Psoas muscle (tissue), 8 donors: ENCODE results near the gene GPC6. TPM values are rescaled to one million over a fixed set of nuclear protein-coding genes. Genes with fewer than 3 reads are reported as not detected.

Experiments
- ATAC-seq, 4 donors: fragments of 200-7000 bp; cut with Tn5 transposase; one replicate each; pipeline ENCODE4 v1.9.1; 2020; ENCODE audit warnings: moderate library complexity in 3 of 4, mild to moderate bottlenecking in 2 of 4
- DNase-seq, 2 donors: peaks; one replicate each; pipeline ENCODE4 v3.0.0-alpha.2; 2020
- H3K27ac ChIP-seq: fragments of 200-600 bp; one replicate; pipeline ENCODE4 v1.8.0; 2022
- H3K27me3 ChIP-seq, 3 donors: fragments of 200-600 bp in 1 of 3; one replicate each; pipeline versions ENCODE4 v1.6.1 to v1.8.0; 2013 to 2022; ENCODE audit warnings: low read length in 2 of 3, mild to moderate bottlenecking in 2 of 3, moderate library complexity in 1 of 3; ENCODE audit not compliant: insufficient read depth in 3 of 3
- H3K36me3 ChIP-seq, 2 donors: fragments of 200-600 bp in 1 of 2; one replicate each; pipeline versions ENCODE4 v1.6.1 to v1.8.0; 2013 to 2022; ENCODE audit warnings: low read depth in 1 of 2, mild to moderate bottlenecking in 1 of 2, moderate library complexity in 1 of 2; ENCODE audit not compliant: insufficient read depth in 1 of 2
- H3K4me1 ChIP-seq: fragments of 200-600 bp; one replicate; pipeline ENCODE4 v1.8.0; 2022
- H3K4me3 ChIP-seq: fragments of 200-600 bp; one replicate; pipeline ENCODE4 v1.8.0; 2022; ENCODE audit warnings: mild to moderate bottlenecking
- H3K9me3 ChIP-seq: fragments of 200-600 bp; one replicate; pipeline ENCODE4 v1.8.0; 2022
- WGBS, 3 donors: extraction: QIAGEN DNeasy Blood & Tissue Kit; methylation state at CpG; one replicate each; pipeline versions ENCODE4 v1.1.6 to v1.1.7; 2013; 5-methylcytosine and 5-hydroxymethylcytosine counted together
- intact Hi-C, 2 donors: fragments of 100-400 bp; cut with DNase I; formaldehyde crosslinking; loops; one replicate each; pipeline versions ENCODE4 v1.11.0 to v1.14.2; 2022
- polyA plus RNA-seq, 3 donors: library from polyadenylated mRNA; stranded (reverse); fragments of 200-250 nt; gene quantifications; one replicate each; pipeline ENCODE4 v1.2.3, GENCODE V29; 2013
- total RNA-seq, 4 donors: library from RNA; stranded (reverse); fragmentation: NEBNext Ultra II Directional in 2 of 4; extraction: Animal tissue kit (Norgen Biotek cat#: 25700) in 2 of 4; gene quantifications; one replicate each; pipeline versions ENCODE4 v1.2.1 to v1.2.4, GENCODE V29; 2021 to 2023
- TF ChIP-seq, protein P1 (sequence below): fragments of 200-600 bp; IDR thresholded peaks from one replicate; pipeline ENCODE4 v1.8.0; 2022; ENCODE audit warnings: antibody characterized with exemption
- donor health status: healthy with polysubstance abuse.
- donor health status: DM: no; HTN: no; CAD: no; lungs with moderate emphysema.
- donor health status: Bipolar disorder and iron deficiency.
- donor health status: healthy.
- donor health status: DM: yes; HTN: yes; CAD: no.
- donor health status: DM: no; HTN: no; CAD: no.
- donor health status: DM: no; HTN: no; CAD: no.
- donor health status: DM: yes; HTN: yes; CAD: no.

The GPC6 gene
- total and polyA plus RNA-seq, 7 donors, result 0.07 to 3.7 (median 0.57) TPM

- Histone ChIP-seq H3K4me3 (no peak overlapping the region), H3K27ac (no peak overlapping the region), H3K27me3 (no peaks in the 10 kb centered on the region), H3K9me3 (no peaks in the 10 kb centered on the region), H3K36me3 (no peaks in the 10 kb centered on the region), H3K4me1 (no peaks in the 10 kb centered on the region)
- WGBS, 3 donors, result 36 to 53% (median 45%) methylated on average over 7 of the region's 7 CpGs
- DNase-seq, result no peak
- intact Hi-C loops, result no loop called here
- TF ChIP-seq, protein P1, sequence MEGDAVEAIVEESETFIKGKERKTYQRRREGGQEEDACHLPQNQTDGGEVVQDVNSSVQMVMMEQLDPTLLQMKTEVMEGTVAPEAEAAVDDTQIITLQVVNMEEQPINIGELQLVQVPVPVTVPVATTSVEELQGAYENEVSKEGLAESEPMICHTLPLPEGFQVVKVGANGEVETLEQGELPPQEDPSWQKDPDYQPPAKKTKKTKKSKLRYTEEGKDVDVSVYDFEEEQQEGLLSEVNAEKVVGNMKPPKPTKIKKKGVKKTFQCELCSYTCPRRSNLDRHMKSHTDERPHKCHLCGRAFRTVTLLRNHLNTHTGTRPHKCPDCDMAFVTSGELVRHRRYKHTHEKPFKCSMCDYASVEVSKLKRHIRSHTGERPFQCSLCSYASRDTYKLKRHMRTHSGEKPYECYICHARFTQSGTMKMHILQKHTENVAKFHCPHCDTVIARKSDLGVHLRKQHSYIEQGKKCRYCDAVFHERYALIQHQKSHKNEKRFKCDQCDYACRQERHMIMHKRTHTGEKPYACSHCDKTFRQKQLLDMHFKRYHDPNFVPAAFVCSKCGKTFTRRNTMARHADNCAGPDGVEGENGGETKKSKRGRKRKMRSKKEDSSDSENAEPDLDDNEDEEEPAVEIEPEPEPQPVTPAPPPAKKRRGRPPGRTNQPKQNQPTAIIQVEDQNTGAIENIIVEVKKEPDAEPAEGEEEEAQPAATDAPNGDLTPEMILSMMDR, result no peak
- ATAC-seq, result no peak
These were observed 807.4 kb downstream of the GPC6 start for GRCh38 chr13:94033830-94034642.

GRCh38 chr13:94050039-94050438, 823.4 kb downstream of the GPC6 start:
- H3K36me3 ChIP-seq, result no peaks in the 10 kb centered on the region
- no peaks in the 10 kb centered on the region for H3K4me1 ChIP-seq
- H3K27ac ChIP-seq, result no peak overlapping the region
- no peak for DNase-seq
- TF ChIP-seq, protein P1, result no peak
- H3K9me3 ChIP-seq, result no peaks in the 10 kb centered on the region
- no peak overlapping the region for H3K4me3 ChIP-seq
- no peaks in the 10 kb centered on the region for H3K27me3 ChIP-seq
- WGBS, 3 donors, result 90 to 92% (median 92%) methylated on average over 5 of the region's 5 CpGs
- intact Hi-C loops, result no loop called here
- no peak for ATAC-seq

- 86 to 93% (median 92%) methylated on average over 2 of the region's 2 CpGs for WGBS, 3 donors
- intact Hi-C loops, result no loop called here
These were observed 824.1 kb downstream of the GPC6 start for GRCh38 chr13:94050686-94051085.

GRCh38 chr13:94053986-94054593, 827.5 kb downstream of the GPC6 start:
- no peak for DNase-seq
- ATAC-seq, result no peak
- no peaks in the 10 kb centered on the region for H3K27me3 ChIP-seq
- intact Hi-C loops, result no loop called here
- H3K4me1 ChIP-seq, result no peaks in the 10 kb centered on the region
- no peaks in the 10 kb centered on the region for H3K9me3 ChIP-seq
- no peak overlapping the region for H3K27ac ChIP-seq
- H3K36me3 ChIP-seq, result no peaks in the 10 kb centered on the region
- H3K4me3 ChIP-seq, result no peak overlapping the region
- 84 to 86% (median 85%) methylated on average over 11 of the region's 11 CpGs for WGBS, 3 donors
- TF ChIP-seq, protein P1, result no peak

More at GRCh38 chr13:94050686-94051085, 824.1 kb downstream of the GPC6 start:
- Histone ChIP-seq H3K9me3 (no peaks in the 10 kb centered on the region), H3K27ac (no peak overlapping the region), H3K27me3 (no peaks in the 10 kb centered on the region), H3K4me3 (no peak overlapping the region), H3K36me3 (no peaks in the 10 kb centered on the region), H3K4me1 (no peaks in the 10 kb centered on the region)
- TF ChIP-seq, protein P1, result no peak
- ATAC-seq (no peak), DNase-seq (no peak)
